HepG2 (cell line): ENCODE results near the gene HIF1AN. TPM values are rescaled to one million over a fixed set of nuclear protein-coding genes. Genes with fewer than 3 reads are reported as not detected.

Source experiments
- ATAC-seq: fragments of 200-7000 bp; cut with Tn5 transposase; 3 replicates; pipeline ENCODE4 v1.9.1; 2020; ENCODE audit warnings: mild to moderate bottlenecking, moderate library complexity
- BruUV-seq: library from RNA; stranded (reverse); fragments of 400-500 nt; replicated peaks from 2 replicates; lab custom pipeline; 2021; lab: Mats Ljungman, UMichigan
- CTCF ChIA-PET: fragments of 300-600 bp; formaldehyde crosslinking; extraction: SDS; loops from one replicate; lab custom pipeline; 2021; ENCODE audit warnings: low total read pairs, inconsistent platforms, low intra/inter-chr PET ratio; lab: Yijun Ruan, JAX
- POLR2A ChIA-PET: fragments of 350-600 bp; sonication (Branson Sonifier 250); formaldehyde crosslinking; loops from one replicate; lab custom pipeline; 2020; ENCODE audit warnings: antibody characterized with exemption, inconsistent platforms; lab: Yijun Ruan, JAX
- DNase-seq: peaks from one replicate; pipeline ENCODE4 v3.0.0-alpha.2; 2015; ENCODE audit warnings: low spot score
- FAIRE-seq: peaks from 3 replicates; lab custom pipeline; 2011; peaks lifted over from hg19 to GRCh38; lab: Jason Lieb, UNC
- H2AFZ ChIP-seq: one replicate; pipeline ENCODE4 v1.6.1; 2011; ENCODE audit warnings: low read length, inconsistent platforms
- H3K27ac ChIP-seq: fragments of 300-600 bp; 3 replicates; pipeline ENCODE4 v1.8.0; 2011; ENCODE audit warnings: mixed run types, mild to moderate bottlenecking, mixed read lengths, low read length, inconsistent platforms; ENCODE audit not compliant: insufficient read depth; ENCODE audit errors: extremely low read length
- H3K27me3 ChIP-seq, 2 experiments: fragments of 200-600 bp in 1 of 2; 2 replicates in 1 of 2; 3 replicates in 1 of 2; pipeline versions ENCODE4 v1.6.0 to v1.8.0; 2011; ENCODE audit warnings: low read length in 2 of 2, mild to moderate bottlenecking in 2 of 2, moderate library complexity in 2 of 2, inconsistent platforms in 1 of 2; ENCODE audit not compliant: insufficient read depth in 2 of 2, control insufficient read depth in 1 of 2
- H3K36me3 ChIP-seq, 2 experiments: fragments of 200-600 bp in 1 of 2; replicated peaks in 1 of 2; 2 replicates in 1 of 2; 3 replicates in 1 of 2; pipeline versions ENCODE4 v1.5.1 to v1.8.0; 2011; ENCODE audit warnings: low read length in 2 of 2, inconsistent platforms in 1 of 2; ENCODE audit not compliant: insufficient read depth in 2 of 2, control insufficient read depth in 1 of 2
- H3K4me1 ChIP-seq: 2 replicates; pipeline ENCODE4 v1.5.1; 2012; ENCODE audit warnings: low read length, inconsistent platforms; ENCODE audit not compliant: insufficient read depth
- H3K4me2 ChIP-seq: 2 replicates; pipeline ENCODE4 v1.6.0; 2011; ENCODE audit warnings: low read depth, low read length, inconsistent platforms
- H3K4me3 ChIP-seq, 3 experiments: fragments of 200-600 bp in 1 of 3; sonication (generic), shearing (Covaris generic) in 1 of 3; replicated peaks in 1 of 3; 2 replicates each; pipeline ENCODE4 v1.5.1; 2011 to 2016; ENCODE audit warnings: low read length in 3 of 3, inconsistent platforms in 2 of 3, low read depth in 2 of 3, mild to moderate bottlenecking in 2 of 3, control low read depth in 1 of 3, mixed read lengths in 1 of 3; ENCODE audit not compliant: insufficient read depth in 1 of 3
- H3K79me2 ChIP-seq: one replicate; pipeline ENCODE4 v1.6.1; 2011; ENCODE audit warnings: low read length, inconsistent platforms; ENCODE audit not compliant: insufficient read depth
- H3K9ac ChIP-seq: 2 replicates; pipeline ENCODE4 v1.6.0; 2011; ENCODE audit warnings: mild to moderate bottlenecking, low read depth, low read length, inconsistent platforms; ENCODE audit not compliant: insufficient read depth
- H3K9me3 ChIP-seq: 2 replicates; pipeline ENCODE4 v1.5.1; 2012; ENCODE audit warnings: mild to moderate bottlenecking, low read length
- H4K20me1 ChIP-seq: 2 replicates; pipeline ENCODE4 v1.6.0; 2011; ENCODE audit warnings: inconsistent platforms, mild to moderate bottlenecking, low read length, moderate library complexity; ENCODE audit not compliant: insufficient read depth
- ISL2 ChIP-seq: sonication (generic); formaldehyde crosslinking; IDR thresholded peaks from 2 replicates; pipeline ENCODE4 v1.5.0; 2020; ENCODE audit warnings: missing genetic modification reagents
- MAFG ChIP-seq: sonication (generic); formaldehyde crosslinking; IDR thresholded peaks from 2 replicates; pipeline ENCODE4 v1.5.1; 2020; ENCODE audit warnings: mild to moderate bottlenecking, missing genetic modification reagents
- NCOA2 ChIP-seq: sonication (generic); formaldehyde crosslinking; IDR thresholded peaks from 2 replicates; pipeline ENCODE4 v1.8.0; 2022; ENCODE audit warnings: inconsistent platforms
- SMYD3 ChIP-seq: sonication (generic); formaldehyde crosslinking; IDR thresholded peaks from 2 replicates; pipeline ENCODE4 v1.8.1; 2023; ENCODE audit warnings: mild to moderate bottlenecking, missing genetic modification reagents
- ZKSCAN8 ChIP-seq: IDR thresholded peaks from 2 replicates; pipeline ENCODE4 v1.6.1; 2016; ENCODE audit warnings: borderline replicate concordance, missing genetic modification reagents, missing compliant biosample characterization
- ZNF260 ChIP-seq: sonication (generic); formaldehyde crosslinking; IDR thresholded peaks from 2 replicates; pipeline ENCODE4 v1.4.0; 2020; ENCODE audit warnings: missing genetic modification reagents, low read depth, mild to moderate bottlenecking, borderline replicate concordance
- ZNF383 ChIP-seq: sonication (generic); formaldehyde crosslinking; IDR thresholded peaks from 2 replicates; pipeline ENCODE4 v1.4.0; 2020; ENCODE audit warnings: missing genetic modification reagents, mild to moderate bottlenecking, borderline replicate concordance
- ZNF441 ChIP-seq: sonication (generic); formaldehyde crosslinking; IDR thresholded peaks from 2 replicates; pipeline ENCODE4 v1.7.0; 2021; ENCODE audit warnings: missing genetic modification reagents, borderline replicate concordance
- ZNF839 ChIP-seq: sonication (generic); formaldehyde crosslinking; IDR thresholded peaks from 2 replicates; pipeline ENCODE4 v1.4.0; 2020; ENCODE audit warnings: missing genetic modification reagents, mild to moderate bottlenecking, borderline replicate concordance
- in situ Hi-C: cut with HindIII; loops from 2 replicates; pipeline ENCODE4 v1.10.0; 2017; ENCODE audit warnings: low pct_unique_long_range_greater_than_20kb; ENCODE audit not compliant: extremely low pct_ligation_motif_present
- intact Hi-C: fragments of 100-400 bp; cut with micrococcal nuclease; formaldehyde crosslinking; loops from one replicate; pipeline ENCODE4 v1.10.0; 2022; ENCODE audit not compliant: unreplicated experiment
- polyA plus RNA-seq, 8 experiments: library from polyadenylated mRNA; depleted of rRNA in 3 of 8; stranded (reverse) in 7 of 8; unstranded in 1 of 8; fragments of >200 nt; fragmentation: Illumina TruSeq in 4 of 8; extraction: Trizol in 4 of 8; gene quantifications; 2 replicates each; pipeline versions ENCODE4 v1.2.1 to v1.2.3, GENCODE V29; 2011 to 2016; ENCODE audit warnings: low read depth in 4 of 8, missing spikeins in 1 of 8, mixed read lengths in 1 of 8; ENCODE audit not compliant: insufficient read depth in 1 of 8
- total RNA-seq, 5 experiments: library from RNA; depleted of rRNA; stranded (reverse); fragments of >200 nt; fragmentation: Illumina TruSeq; extraction: Trizol; gene quantifications; 2 replicates each; pipeline ENCODE4 v1.2.3, GENCODE V29; 2016; ENCODE audit warnings: low read depth in 1 of 5
- TF ChIP-seq, protein P1 (sequence below): sonication (generic); formaldehyde crosslinking; IDR thresholded peaks from 2 replicates; pipeline ENCODE4 v1.8.1; 2023; ENCODE audit warnings: missing genetic modification reagents, mild to moderate bottlenecking, borderline replicate concordance
- TF ChIP-seq, protein P2 (sequence below): IDR thresholded peaks from 2 replicates; pipeline ENCODE4 v1.6.1; 2018; ENCODE audit warnings: missing genetic modification reagents, mild to moderate bottlenecking, missing compliant biosample characterization
- TF ChIP-seq, protein P3 (sequence below): sonication (generic); formaldehyde crosslinking; IDR thresholded peaks from 2 replicates; pipeline ENCODE4 v1.5.0; 2020; ENCODE audit warnings: mild to moderate bottlenecking, low read depth, missing genetic modification reagents, borderline replicate concordance
- TF ChIP-seq, protein P4 (sequence below): sonication (generic); formaldehyde crosslinking; IDR thresholded peaks from 2 replicates; pipeline ENCODE4 v1.8.1; 2023; ENCODE audit warnings: mild to moderate bottlenecking, missing genetic modification reagents, borderline replicate concordance

The HIF1AN gene
- total and polyA plus RNA-seq, 2 of the 13 experiments (the other 11 are each of a cell fraction or from before 2014, with no cell fraction given): 8.6 to 10.7 TPM

DNA sequence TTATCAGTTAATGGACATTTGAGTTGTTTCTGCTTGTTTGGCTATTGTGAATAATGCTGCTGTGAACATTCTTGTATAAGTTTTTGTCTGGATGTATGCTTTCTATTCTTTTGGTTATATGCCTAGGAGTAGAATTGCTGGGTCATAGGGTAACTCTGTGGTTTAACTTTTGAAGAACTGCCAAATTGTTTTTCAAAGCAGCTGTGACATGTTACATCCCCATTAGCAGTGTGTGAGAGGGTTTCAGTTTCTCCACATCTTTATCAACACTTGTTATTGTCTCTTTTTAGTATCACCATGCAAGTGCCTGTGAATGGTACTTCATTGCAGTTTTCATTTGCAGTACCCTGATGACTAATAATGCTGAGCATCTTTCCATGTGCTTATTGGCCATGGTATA, 4.0 kb upstream of the HIF1AN start:
- H2AFZ ChIP-seq: no peak overlapping the region
- DNase-seq (no peak), ATAC-seq (no peak), FAIRE-seq (no peak)
- CTCF ChIA-PET: no interaction called here
- no peak overlapping the region for H3K9ac ChIP-seq
- no peak overlapping the region for H3K27ac ChIP-seq
- intact Hi-C loops: no loop called here
- H3K9me3 ChIP-seq: no peaks in the 10 kb centered on the region
- POLR2A ChIA-PET: no interaction called here
- no TSS peak for BruUV-seq
- peaks cover 0 to 5% of the 10 kb centered on the region in 2 experiments; a peak in 3 of 5 replicates for H3K36me3 ChIP-seq
- H3K4me2 ChIP-seq: no peak overlapping the region
- in situ Hi-C loops: no loop called here
- H3K27me3 ChIP-seq: no peaks in the 10 kb centered on the region; a peak in 1 of 5 replicates
- TF ChIP-seq, protein P1, sequence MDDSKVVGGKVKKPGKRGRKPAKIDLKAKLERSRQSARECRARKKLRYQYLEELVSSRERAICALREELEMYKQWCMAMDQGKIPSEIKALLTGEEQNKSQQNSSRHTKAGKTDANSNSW (CRISPR knock-in tag): no peak
- no peak for TF ChIP-seq NCOA2
- no peak for TF ChIP-seq ZKSCAN8 (CRISPR knock-in tag)
- TF ChIP-seq ISL2 (CRISPR knock-in tag): no peak
- no peak for TF ChIP-seq ZNF383 (CRISPR knock-in tag)
- TF ChIP-seq, protein P2, sequence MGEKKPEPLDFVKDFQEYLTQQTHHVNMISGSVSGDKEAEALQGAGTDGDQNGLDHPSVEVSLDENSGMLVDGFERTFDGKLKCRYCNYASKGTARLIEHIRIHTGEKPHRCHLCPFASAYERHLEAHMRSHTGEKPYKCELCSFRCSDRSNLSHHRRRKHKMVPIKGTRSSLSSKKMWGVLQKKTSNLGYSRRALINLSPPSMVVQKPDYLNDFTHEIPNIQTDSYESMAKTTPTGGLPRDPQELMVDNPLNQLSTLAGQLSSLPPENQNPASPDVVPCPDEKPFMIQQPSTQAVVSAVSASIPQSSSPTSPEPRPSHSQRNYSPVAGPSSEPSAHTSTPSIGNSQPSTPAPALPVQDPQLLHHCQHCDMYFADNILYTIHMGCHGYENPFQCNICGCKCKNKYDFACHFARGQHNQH (CRISPR knock-in tag): no peak
- TF ChIP-seq MAFG (CRISPR knock-in tag): no peak
- TF ChIP-seq, protein P3, sequence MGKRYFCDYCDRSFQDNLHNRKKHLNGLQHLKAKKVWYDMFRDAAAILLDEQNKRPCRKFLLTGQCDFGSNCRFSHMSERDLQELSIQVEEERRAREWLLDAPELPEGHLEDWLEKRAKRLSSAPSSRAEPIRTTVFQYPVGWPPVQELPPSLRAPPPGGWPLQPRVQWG (CRISPR knock-in tag): no peak
- no peak for TF ChIP-seq SMYD3 (CRISPR knock-in tag)
- TF ChIP-seq ZNF441 (CRISPR knock-in tag): no peak
- no peak for TF ChIP-seq ZNF260 (CRISPR knock-in tag)
- TF ChIP-seq, protein P4, sequence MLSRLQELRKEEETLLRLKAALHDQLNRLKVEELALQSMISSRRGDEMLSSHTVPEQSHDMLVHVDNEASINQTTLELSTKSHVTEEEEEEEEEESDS (CRISPR knock-in tag): no peak
- no peak for TF ChIP-seq ZNF839 (CRISPR knock-in tag)
- H3K4me3 ChIP-seq: no peak overlapping the region
- peaks cover 44% of the 10 kb centered on the region for H3K4me1 ChIP-seq
- peaks cover 27% of the 10 kb centered on the region for H3K79me2 ChIP-seq
- H4K20me1 ChIP-seq: no peaks in the 10 kb centered on the region
